ENCODE data around the gene TYR. TPM values are rescaled to one million over a fixed set of nuclear protein-coding genes. Genes with fewer than 3 reads are reported as not detected.
"Not testable (repeated sequence)": the region's sequence is repeated elsewhere in the genome, so short reads cannot be mapped to it uniquely, and the experiment has no call there.

TYR gene
- total RNA-seq (2014; rRNA removed; shearing (Covaris generic)) = not detected in 2 replicates

DNA sequence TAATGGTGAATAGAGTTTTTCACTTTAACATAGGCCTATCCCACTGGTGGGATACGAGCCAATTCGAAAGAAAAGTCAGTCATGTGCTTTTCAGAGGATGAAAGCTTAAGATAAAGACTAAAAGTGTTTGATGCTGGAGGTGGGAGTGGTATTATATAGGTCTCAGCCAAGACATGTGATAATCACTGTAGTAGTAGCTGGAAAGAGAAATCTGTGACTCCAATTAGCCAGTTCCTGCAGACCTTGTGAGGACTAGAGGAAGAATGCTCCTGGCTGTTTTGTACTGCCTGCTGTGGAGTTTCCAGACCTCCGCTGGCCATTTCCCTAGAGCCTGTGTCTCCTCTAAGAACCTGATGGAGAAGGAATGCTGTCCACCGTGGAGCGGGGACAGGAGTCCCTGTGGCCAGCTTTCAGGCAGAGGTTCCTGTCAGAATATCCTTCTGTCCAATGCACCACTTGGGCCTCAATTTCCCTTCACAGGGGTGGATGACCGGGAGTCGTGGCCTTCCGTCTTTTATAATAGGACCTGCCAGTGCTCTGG lies at the start of gene TYR:
TYR (plus strand) TSS at position 185 of the 541 bp plus-strand sequence; CDS start at position 264, 79 bp downstream.
- no peak for DNase-seq (ENCODE audit: low spot score)

GRCh38 chr11:89136606-89137005 lies 41.1 kb upstream of the TYR start:
- DNase-seq (ENCODE audit: low spot score) = no peak

DNA sequence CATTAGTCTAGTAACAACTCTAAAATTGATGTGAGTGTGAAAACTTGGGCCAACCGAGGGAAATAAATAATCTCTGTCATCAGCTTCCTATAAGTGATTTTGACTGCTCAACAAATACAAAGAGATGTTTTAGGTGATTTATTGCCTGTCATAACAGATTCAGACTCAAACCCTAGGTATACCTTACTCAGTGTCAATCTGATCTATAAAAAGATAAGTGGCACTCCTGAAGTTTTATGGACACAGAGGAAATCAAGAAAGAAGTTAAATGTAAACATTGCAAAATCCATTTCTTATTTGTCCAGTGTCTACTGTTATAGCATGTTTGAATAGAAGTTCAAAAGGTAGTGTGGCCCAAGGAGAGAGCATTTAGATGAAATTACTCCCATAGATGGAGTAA lies 30.4 kb upstream of the TYR start:
- no peak for DNase-seq (ENCODE audit: low spot score)

- DNase-seq (ENCODE audit: low spot score) = no peak
Measured at GRCh38 chr11:89159974-89160373, 17.7 kb upstream of the TYR start.

GRCh38 chr11:89161949-89162348 lies 15.7 kb upstream of the TYR start:
- DNase-seq (ENCODE audit: low spot score) = no peak

DNA sequence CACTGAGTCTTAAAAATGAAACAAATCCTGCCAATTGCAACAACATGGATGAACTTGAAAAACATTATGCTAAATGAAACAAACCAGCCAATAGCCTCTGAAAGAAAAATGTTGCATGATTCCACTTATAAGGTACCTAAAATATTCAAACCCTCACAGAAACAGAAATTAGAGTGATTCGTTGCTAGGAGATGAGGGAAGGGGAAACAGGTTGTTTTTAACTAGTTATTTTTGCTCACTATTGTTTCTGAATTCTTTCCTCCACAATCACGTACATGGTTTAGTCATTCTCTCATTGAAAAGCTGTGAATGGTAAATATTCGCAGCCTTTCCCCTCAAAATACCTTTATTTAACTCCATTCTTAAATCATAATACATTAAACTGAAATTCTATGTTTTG lies 14.0 kb upstream of the TYR start:
- DNase-seq (ENCODE audit: low spot score) = no peak

DNA sequence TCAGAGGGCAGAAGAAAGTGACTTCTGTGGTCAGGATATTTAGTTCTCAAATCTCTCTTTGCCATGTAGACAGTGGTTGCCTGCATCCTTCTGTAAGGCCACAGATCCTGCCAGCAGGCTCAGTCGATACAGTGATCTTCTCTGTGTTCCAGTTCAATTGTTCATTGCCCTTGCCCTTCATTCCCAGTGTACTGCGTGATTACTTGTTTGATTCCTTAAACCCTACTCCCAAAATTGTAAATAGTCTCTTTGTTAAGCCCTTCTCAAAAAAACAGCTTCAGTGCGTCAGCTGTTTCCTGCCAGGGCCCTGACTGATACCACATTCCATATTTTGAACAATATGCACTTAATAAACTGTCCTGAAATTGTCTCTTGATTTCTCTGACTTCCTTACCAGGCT lies 9.3 kb upstream of the TYR start:
- DNase-seq (ENCODE audit: low spot score) = no peak

- DNase-seq (ENCODE audit: low spot score) = peak; percentile 6
Measured at GRCh38 chr11:89175796-89176195, 1.9 kb upstream of the TYR start.

GRCh38 chr11:89176938-89177337 lies 737 bp upstream of the TYR start:
- no peak for DNase-seq (ENCODE audit: low spot score)

DNA sequence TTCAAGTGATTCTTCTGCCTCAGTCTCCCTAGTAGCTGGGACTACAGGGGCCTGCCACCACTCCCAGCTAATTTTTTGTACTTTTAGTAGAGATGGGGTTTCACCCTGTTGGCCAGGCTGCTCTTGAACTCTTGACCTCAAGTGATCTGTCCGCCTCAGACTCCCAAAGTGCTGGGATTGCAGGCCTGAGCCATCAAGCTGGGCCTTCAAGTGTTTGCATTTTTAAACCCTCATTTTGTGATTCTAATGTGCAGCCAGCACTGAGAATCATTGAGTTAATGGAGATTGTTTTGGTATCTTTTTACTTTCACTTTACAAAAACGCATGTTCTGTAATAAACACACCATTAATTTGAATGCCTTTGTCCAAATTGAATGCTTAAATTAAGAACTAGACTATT lies 3.4 kb downstream of the TYR start:
- DNase-seq (ENCODE audit: low spot score) = no peak

GRCh38 chr11:89182773-89183518 lies 5.3 kb downstream of the TYR start:
- no peak for DNase-seq (ENCODE audit: low spot score)

- no peak for DNase-seq (ENCODE audit: low spot score)
Measured at GRCh38 chr11:89184021-89184420, 6.3 kb downstream of the TYR start.

DNA sequence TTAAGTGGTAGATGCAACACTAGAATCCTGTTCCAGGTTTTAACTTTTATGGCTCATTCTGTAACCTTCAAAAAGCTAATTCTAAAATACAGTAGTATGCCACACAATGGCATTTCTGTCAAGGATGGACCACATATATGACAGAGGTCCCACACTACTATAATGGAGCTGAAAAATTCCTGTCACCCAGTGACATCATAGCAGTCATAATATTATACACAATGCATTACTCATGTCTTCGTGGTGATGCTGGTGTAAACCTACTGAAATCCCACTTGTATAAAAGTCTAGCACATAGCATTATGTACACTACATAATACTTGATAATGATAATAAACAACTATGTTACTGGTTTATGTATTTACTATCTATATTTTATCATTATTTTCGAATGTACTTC lies 12.1 kb downstream of the TYR start:
- DNase-seq (ENCODE audit: low spot score) = no peak

DNA sequence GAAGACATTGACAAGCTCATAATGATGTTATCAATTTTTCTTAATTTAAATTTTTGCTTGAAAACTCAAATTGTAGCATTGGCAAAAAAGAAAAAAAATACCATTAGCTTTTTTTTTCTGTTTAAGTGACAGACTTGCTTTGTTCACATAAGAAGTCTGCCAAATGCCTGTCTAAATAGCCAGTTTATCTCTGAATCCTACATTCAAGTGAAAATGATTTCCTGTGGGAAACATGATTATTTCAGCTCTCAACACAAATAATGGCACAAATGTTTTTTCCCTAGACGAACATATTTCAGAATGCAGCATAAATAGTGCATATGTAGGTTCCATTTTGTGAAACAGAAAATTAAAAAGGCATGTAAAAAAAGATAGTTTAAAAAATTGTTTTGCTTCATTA lies 23.5 kb downstream of the TYR start:
- no peak for DNase-seq (ENCODE audit: low spot score)

DNA sequence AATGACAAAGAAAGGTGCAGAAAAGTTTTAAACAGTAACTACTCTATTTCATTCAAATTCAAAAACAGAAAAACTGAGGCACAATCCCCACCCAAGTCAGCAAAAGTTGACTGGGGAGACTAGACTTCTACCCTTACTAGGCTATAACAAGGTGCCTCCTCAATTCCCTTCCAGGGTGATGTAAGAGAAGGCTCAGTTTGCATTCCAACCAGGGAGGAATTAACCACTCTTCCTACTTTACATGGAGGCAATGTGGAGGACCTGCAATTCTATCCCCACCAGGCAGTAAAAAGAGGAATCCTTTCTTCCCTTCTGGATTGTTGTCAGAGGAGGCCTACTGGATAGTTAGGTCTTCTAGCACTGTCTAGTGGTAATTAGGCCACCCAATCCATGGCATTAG lies 26.1 kb downstream of the TYR start:
- no peak for DNase-seq (ENCODE audit: low spot score)

DNA sequence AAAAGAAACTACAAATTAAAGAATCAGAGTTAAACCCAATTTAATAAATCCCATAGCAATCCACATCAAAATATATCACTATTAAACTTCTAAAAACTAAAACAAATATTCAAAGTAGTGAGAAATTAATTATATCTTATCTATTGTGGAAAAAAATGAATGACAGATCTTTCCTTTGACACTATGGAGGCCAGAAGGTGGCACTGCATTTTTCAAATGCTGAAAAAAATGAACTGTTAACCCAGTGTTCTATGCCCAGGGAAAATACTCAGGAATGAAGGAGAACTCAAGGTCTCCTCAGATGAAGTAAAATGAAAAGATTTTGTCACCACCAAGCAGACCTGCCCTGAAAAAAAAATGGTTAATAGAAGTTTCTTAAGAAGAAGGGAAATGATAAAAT lies 27.7 kb downstream of the TYR start:
- no peak for DNase-seq (ENCODE audit: low spot score)

DNA sequence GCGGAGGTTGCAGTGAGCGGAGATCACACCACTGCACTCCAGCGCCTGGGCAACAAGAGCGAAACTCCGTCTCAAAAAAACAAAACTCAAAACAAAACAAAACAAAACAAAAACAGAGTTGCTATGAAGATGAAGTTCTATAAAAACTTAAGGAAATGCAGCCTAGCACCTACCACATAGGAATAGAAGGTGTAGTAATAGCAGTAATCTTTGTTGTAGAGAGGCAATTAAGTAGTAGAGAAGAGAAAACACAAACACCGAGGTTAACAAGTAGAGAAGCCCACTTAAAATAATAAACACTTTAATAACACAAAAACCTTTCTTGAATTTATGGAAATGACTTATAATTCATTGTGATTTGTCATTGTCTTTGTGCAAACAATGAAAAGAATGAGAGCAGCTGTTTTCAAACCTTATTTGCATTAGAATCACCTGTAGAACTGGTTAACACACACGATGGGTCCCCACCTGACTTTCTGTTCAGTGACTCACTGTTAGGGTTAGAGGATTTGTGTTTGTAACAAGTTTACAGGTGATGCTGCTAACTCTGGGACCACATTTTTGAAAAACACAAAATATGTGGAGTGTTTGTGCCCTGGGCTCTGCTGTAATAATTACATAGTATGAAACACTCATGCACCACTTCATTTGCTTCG lies 43.1 kb downstream of the TYR start:
- DNase-seq (ENCODE audit: low spot score) = no peak

- no peak for DNase-seq (ENCODE audit: low spot score)
Measured at GRCh38 chr11:89235083-89235482, 57.4 kb downstream of the TYR start.

- no peak for DNase-seq (ENCODE audit: low spot score)
Measured at GRCh38 chr11:89235976-89236375, 58.3 kb downstream of the TYR start.

- DNase-seq (ENCODE audit: low spot score) = not testable (repeated sequence)
Measured at GRCh38 chr11:89247007-89247406, 69.3 kb downstream of the TYR start.

DNA sequence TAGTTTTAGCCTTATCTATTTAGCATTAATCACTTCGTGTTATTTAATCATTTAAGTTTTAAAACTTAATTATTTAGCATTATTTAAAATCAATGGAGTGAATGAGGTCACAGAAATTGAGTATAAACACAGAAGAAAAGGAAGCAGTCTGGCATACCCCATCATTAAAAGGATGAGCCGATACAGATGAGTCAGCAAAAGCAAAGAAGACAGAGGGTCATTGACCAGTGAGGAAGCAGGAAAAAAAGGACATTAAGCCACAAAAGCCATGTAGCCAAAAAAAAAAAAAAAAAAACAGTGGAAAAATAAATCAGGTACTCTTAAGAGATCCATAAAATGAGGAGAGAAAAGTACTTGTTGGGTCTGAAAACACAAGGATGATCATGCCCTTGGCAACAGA lies 71.5 kb downstream of the TYR start:
- no peak for DNase-seq (ENCODE audit: low spot score)

- DNase-seq (ENCODE audit: low spot score) = not testable (repeated sequence)
Measured at GRCh38 chr11:89261483-89261882, 83.8 kb downstream of the TYR start.

DNA sequence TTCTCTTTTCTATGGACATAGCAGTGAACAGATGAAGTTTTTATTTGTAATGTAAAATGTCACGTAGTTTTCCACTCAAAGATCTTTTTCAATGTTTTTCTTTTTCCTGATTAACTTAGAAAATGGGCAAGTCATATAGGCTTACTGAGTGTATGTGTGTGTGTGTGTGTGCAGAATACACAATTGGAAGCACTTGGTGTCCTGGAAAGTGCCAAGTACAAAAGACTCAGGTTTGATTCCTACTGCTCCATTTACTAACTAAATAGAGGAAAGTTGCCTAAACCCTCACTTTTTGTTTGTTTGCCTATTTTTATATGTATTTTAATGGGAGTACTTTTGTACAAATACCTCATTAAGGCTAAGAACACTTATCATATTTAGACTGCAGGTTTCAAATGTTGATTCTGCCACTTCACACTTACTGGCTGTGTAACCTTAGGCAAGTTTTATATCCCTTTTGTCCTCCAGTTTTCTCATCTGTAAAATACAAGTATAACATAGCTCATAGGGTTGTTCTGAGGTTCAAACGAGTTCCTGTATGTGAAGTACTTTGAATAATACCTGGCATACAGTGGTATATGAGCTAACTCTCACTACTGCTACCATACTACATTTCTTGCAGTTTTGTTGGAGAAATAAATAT lies 90.1 kb downstream of the TYR start:
- no peak for DNase-seq (ENCODE audit: low spot score)
